Measurements from ENCODE around the gene PAX6. TPM values are rescaled to one million over a fixed set of nuclear protein-coding genes. Genes with fewer than 3 reads are reported as not detected.

PAX6 gene
- total RNA-seq: not detected in 2 replicates

DNA sequence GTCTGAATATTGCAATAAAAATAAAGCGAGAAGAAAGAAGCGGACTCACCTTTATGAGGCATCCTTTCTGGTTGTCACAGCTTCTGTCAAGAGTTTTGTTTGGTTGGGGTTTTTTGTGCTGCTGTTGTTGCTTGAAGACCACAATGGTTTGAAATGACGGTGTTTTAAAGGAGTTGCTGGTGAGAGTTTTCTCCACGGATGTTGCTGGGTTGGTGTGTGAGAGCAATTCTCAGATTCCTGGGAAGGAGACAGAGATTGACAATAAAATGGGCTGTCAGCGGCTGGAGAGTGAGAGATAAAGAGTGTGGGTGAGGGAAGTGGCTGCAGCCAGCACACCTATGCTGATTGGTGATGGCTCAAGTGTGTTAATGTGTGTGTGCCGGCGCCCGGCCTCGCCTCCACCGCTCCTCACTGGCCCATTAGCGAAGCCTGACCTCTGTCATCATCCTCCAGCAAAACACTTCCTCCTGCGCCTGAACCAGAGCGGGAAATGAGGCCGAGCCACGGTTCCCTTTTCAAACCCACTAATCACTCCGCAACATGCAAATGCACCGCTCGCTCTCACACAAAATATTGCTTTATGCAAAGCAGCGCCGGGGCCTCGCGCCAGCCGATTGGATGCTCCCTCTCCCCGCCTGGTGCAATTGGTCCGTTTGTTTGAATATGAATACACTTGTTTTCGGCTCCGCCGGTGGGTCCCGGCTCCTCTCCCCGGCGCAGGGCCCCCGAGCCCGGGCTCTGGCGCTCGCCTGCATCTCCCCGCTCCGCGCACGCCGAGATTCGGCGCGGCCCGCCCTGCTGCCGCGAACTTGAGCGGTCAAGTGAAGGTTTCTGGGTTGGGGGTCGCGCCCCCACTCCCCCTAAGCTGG is at the start of gene PAX6:
Gene PAX6 (minus strand): TSS at position 544 of the 869 bp plus-strand sequence. CDS start 4,911 bp downstream, outside the sequence.

